Activated CD4-positive, alpha-beta memory T cell treated with anti-CD3 and anti-CD28 coated beads for 36 hours (primary cell): ENCODE data around the gene BEST1. TPM values are rescaled to one million over a fixed set of nuclear protein-coding genes. Genes with fewer than 3 reads are reported as not detected.

Experiments
- total RNA-seq, 2 experiments: library from RNA; stranded (reverse); gene quantifications; one replicate each; pipeline ENCODE4 v1.2.3, GENCODE V29; 2021

BEST1 gene
- total RNA-seq, 2 experiments from 2014 or later, result 0.41 to 0.48 TPM

Other genes starting within 250 kb of the BEST1 start
- 1 to 10 TPM; 1.2 to 1.4 TPM for gene MYRF, start 197.7 kb upstream of the BEST1 start, total RNA-seq
- 100 to 1,000 TPM; 191 to 192 TPM for gene TMEM258, start 157.8 kb upstream of the BEST1 start, total RNA-seq
- 100 to 1,000 TPM; 108 to 111 TPM for gene FEN1, start 157.4 kb upstream of the BEST1 start, total RNA-seq
- gene FADS1, start 133.3 kb upstream of the BEST1 start, total RNA-seq, result 10 to 100 TPM; 24.9 to 26.5 TPM
- gene FADS2, start 122.1 kb upstream of the BEST1 start, total RNA-seq, result 10 to 100 TPM; 58.2 to 60.8 TPM
- gene FADS3, start 58.8 kb upstream of the BEST1 start, total RNA-seq, result 10 to 100 TPM; 11.9 to 12.1 TPM
- gene RAB3IL1, start 32.8 kb upstream of the BEST1 start, total RNA-seq, result under 1 TPM; 0.10 to 0.21 TPM
- 100 to 1,000 TPM; 915 to 922 TPM for gene FTH1, start 17.3 kb downstream of the BEST1 start, total RNA-seq
- 100 to 1,000 TPM; 128 to 133 TPM for gene INCENP, start 173.7 kb downstream of the BEST1 start, total RNA-seq
- gene SCGB1D1, start 239.9 kb downstream of the BEST1 start, total RNA-seq, result not detected